HG03139 (cell line): ENCODE measurements around the gene DUSP15.

ENCODE experiments used
- ATAC-seq: cut with Tn5 transposase; IDR thresholded peaks from one replicate; pipeline ENCODE4 v1.9.1; 2021; ENCODE audit not compliant: unreplicated experiment

The DUSP15 gene

GRCh38 chr20:31860390-31861134 is 9.8 kb downstream of the DUSP15 start:
- no peak for ATAC-seq

DNA sequence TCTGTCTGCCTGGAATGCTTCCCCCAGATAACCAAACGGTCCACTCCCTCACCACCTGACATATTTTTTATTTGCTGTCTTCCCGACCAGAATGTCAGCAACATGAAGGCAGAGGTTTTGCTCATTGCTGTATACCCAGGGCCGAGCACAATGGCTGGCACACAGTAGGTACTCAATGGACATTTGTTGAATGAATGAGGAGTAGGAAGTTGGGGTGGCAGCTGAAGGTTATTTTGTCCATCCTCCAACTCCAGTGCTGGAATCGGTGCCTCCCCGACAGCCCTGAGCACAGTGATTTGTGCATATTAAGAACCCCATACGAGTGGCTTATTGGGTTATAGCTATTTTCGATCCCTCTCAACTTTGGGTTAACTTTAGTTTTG is 10.3 kb downstream of the DUSP15 start:
- no peak for ATAC-seq

- no peak for ATAC-seq
Measured at GRCh38 chr20:31859266-31859997, 10.9 kb downstream of the DUSP15 start.

DNA sequence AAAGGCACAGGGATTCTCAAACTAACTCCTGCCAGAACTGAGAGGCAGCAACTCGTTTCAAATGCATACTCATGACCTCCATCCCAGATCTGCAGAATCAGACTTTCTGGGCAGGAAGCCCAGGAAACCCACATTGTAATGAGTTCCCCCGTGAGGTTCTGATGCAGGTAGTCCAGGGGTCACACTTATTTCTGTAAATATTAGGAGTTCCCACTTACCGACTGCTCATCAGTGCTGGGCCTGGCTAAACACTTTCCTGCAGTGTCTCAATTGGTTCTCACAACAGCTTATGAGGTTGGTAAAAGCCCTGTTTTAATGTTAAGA is 11.6 kb downstream of the DUSP15 start:
- ATAC-seq: no peak

GRCh38 chr20:31857861-31858759 is 12.2 kb downstream of the DUSP15 start:
- ATAC-seq: peak; percentile 56

- no peak for ATAC-seq
Measured at GRCh38 chr20:31856516-31856915, 13.8 kb downstream of the DUSP15 start.

- no peak for ATAC-seq
Measured at GRCh38 chr20:31853481-31853880, 16.8 kb downstream of the DUSP15 start.

GRCh38 chr20:31851240-31851955 is 18.9 kb downstream of the DUSP15 start:
- no peak for ATAC-seq

GRCh38 chr20:31849306-31849930 is 20.9 kb downstream of the DUSP15 start:
- ATAC-seq: no peak

DNA sequence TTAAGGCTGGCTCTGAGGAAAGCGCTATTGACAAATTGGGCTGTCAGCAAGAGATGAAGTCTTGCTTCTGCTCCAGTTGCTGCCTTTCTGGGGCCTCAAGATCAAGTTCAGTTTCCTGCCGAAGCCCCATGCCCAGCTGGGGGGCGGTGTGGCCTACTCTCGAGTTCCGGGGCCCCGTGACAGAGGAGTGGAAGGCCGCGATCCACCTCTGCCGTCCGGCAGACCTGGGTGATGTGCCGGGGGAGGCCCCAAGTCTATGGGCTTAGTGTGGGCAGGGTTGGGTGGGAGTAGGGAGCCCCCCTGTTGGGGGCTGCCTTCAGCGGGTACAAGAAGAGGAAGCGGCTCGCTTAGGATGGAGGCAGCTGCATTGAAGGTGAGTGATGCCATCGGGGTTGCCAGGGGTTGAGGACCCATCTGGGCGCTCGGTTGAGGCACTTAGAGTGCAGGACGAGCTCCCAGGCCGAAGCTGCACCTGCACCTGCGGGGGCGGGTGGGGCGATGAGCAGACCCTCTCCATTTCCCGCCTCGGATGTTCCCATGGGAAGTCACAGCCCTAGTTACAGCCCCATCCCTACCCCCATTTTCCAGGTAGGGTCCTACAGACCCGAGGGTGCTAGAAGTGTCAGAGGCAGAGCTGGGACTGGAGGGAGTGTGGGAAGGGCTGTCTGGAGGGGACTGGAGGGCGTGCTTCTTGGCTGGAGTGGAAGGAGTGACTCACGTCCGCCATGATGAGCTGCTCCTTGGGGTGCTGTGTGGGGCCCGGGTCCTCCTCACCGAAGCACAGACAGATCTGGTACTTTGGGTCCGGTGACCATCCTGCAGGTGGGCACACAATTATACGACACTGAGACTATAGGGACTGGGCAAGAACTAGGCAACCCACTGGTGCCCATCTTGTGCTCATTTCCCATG is 22.0 kb downstream of the DUSP15 start:
- no peak for ATAC-seq

DNA sequence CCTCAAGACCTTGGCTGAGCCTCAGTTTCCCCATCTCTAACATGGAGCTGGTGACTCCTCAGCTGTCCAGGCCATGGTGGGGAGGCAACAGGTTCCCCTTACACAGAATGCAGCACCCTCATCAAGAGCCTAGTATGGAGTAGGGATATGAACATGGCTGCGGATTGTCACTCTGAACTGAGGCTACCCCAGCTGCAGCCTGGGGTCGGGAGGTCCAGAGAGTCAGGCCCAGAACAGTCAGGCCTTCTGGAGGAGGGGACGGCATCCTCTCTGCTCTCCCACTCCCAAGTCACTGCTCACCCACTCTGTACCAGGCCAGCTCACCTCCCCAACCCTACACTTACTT is 23.6 kb downstream of the DUSP15 start:
- no peak for ATAC-seq

DNA sequence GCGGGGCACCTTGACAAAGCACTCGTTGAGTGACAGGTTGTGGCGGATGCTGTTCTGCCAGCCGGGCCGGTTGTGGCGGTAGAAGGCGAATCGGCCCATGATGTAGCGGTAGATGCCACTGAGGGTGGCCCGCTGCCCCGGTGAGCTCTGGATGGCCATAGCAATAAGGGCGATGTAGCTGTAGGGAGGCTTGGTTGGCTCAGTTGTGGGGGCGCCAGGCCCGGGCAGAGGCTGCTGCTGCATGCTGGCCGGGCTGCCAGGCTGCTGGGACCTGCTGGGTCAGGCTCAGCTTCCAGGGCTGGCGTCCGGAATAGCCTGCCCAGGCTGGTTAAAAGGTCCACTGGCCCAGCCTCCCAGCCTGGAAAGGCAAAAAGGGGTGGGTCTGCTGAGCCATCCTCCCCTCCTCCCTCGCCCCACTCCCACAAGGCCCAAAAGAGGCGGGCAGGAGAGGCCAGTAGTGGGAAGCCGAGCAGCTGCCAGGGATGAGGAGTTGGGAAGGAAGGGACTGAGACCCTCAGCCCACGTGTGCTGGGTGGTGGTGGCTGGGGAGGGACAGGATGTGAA is 24.9 kb downstream of the DUSP15 start, which contains the start of gene FOXS1:
Gene FOXS1, minus strand, starts transcription at position 305 of the 564 bp plus-strand sequence. Its CDS starts 62 bp downstream, at position 243.
- no peak for ATAC-seq

DNA sequence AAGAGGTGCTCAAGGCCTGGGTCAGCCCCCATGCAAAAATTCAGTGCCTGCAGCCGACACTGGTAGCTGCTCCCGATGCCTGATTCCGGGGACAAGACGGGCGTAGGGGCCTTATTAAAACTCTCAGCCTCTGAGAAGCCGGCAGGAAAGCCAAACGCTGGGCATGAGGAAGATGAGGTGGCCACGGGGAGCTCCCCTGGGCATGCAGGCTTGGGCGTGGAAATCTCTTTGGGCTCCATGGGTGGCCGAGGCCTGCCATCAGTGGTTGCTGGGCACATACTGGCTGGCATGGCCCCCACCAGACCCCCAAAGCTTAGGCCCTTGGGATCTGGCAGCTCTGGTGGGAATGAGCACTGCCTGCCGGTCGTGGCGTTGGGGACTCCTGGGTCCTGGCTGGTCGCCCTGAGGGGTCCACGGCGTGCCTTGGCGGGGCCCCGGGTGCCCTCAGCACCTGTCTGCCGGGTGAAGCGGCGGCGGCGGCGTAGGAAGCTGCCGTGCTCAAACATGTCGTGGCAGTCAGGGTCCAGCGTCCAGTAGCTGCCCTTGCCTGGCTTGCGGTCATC is 25.5 kb downstream of the DUSP15 start:
- no peak for ATAC-seq

- no peak for ATAC-seq
Measured at GRCh38 chr20:31843881-31844280, 26.4 kb downstream of the DUSP15 start.

DNA sequence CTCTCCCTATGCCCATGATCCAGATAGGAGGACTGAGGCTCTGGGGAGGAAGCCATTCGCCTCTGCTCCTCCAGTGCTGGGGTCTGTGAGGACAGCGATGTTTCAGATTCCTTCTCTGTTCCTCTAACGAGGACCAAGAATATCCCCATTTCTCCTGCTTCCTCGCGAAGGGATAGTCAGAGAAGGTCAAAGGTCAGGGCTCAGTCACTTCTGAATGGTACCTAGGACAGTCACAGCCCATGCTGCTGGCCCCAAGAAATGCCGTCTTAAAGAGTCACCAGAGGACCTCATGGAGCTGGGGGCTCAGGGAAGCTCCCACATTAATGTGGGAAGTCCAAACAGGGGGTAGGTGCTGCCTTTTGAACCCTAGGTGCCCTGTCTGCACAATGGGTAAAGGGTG is 27.0 kb downstream of the DUSP15 start:
- no peak for ATAC-seq

DNA sequence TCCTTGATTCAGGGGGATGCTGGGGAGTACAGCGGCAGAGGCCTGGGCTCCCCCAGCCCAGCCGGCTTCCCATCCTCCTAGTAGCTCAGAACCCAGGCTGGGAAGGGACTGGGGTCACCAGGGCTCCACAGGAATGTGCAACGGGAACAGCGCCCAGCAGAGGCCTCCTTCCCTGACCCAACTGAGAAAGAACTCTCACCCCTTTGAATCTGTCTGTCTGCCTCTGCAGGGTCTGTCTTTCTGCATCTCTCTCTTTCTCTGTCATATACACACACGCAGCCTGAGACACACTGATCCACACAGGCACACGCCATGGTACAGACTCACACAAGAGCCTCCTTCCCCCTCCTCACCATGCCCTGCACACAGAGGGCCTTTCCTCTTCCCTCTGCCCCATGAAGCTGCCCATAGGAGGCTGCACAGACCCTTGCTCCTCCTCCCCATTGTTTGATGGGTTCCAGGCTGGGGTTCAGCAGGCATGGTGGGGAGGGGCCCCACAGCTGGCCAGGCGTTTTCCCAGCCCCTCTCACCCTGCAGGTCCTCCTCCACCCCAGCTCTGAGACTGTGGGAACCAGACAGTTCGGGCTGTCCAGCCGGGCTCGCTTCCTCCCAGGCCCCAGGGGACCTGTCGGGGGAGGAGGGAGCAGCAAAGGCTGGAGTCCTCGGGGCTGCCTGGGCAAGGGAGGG is 27.7 kb downstream of the DUSP15 start:
- no peak for ATAC-seq

- no peak for ATAC-seq
Measured at GRCh38 chr20:31841928-31842327, 28.4 kb downstream of the DUSP15 start.
